Smooth muscle cell (in vitro differentiated cells): ENCODE measurements around the gene LRWD1. TPM values are rescaled to one million over a fixed set of nuclear protein-coding genes. Genes with fewer than 3 reads are reported as not detected.
A peak's percentile ranks its signal among the peaks of the same experiment; 100 is the strongest.
"Not testable (repeated sequence)": the region's sequence is repeated elsewhere in the genome, so short reads cannot be mapped to it uniquely, and the experiment has no call there.

Experiments
- DNase-seq: peaks from one replicate; lab custom pipeline; 2025; ENCODE audit not compliant: unreplicated experiment; lab: John Stamatoyannopoulos, UW
- H2AFZ ChIP-seq: fragments of 200-600 bp; sonication (generic); 2 replicates; pipeline ENCODE4 v1.6.0; 2016; ENCODE audit warnings: antibody characterized with exemption, low read depth, mild to moderate bottlenecking
- H3F3A ChIP-seq: fragments of 200-600 bp; sonication (generic); 2 replicates; pipeline ENCODE4 v1.6.0; 2017; ENCODE audit warnings: antibody characterized with exemption, low read depth
- H3K27ac ChIP-seq: fragments of 200-600 bp; sonication (generic); 2 replicates; pipeline ENCODE4 v1.5.1; 2016; ENCODE audit warnings: low read depth, mild to moderate bottlenecking
- H3K27me3 ChIP-seq: fragments of 200-600 bp; sonication (generic); 2 replicates; pipeline ENCODE4 v1.6.1; 2016; ENCODE audit warnings: low read depth, mild to moderate bottlenecking
- H3K36me3 ChIP-seq: fragments of 200-600 bp; sonication (generic); 2 replicates; pipeline ENCODE4 v1.5.1; 2016; ENCODE audit warnings: low read depth
- H3K4me1 ChIP-seq: fragments of 200-600 bp; sonication (generic); 2 replicates; pipeline ENCODE4 v1.5.1; 2016; ENCODE audit warnings: low read depth
- H3K4me2 ChIP-seq: fragments of 200-600 bp; sonication (generic); 2 replicates; pipeline ENCODE4 v1.6.0; 2016; ENCODE audit warnings: mild to moderate bottlenecking
- H3K4me3 ChIP-seq: fragments of 200-600 bp; sonication (generic); 2 replicates; pipeline ENCODE4 v1.5.1; 2016; ENCODE audit warnings: mild to moderate bottlenecking
- H3K79me2 ChIP-seq: fragments of 200-600 bp; sonication (generic); 2 replicates; pipeline ENCODE4 v1.6.0; 2016; ENCODE audit warnings: low read depth, mild to moderate bottlenecking
- H3K9ac ChIP-seq: fragments of 200-600 bp; sonication (generic); 2 replicates; pipeline ENCODE4 v1.6.0; 2016; ENCODE audit warnings: low read depth
- H3K9me3 ChIP-seq: fragments of 200-600 bp; sonication (generic); replicated peaks from 2 replicates; pipeline ENCODE4 v1.5.1; 2016; ENCODE audit warnings: low read depth
- H4K20me1 ChIP-seq: fragments of 200-600 bp; sonication (generic); 2 replicates; pipeline ENCODE4 v1.6.0; 2016; ENCODE audit warnings: low read depth
- WGBS: methylation state at CpG from one replicate; pipeline ENCODE4 v1.1.7; 2016; ENCODE audit warnings: low lambda C conversion rate; 5-methylcytosine and 5-hydroxymethylcytosine counted together
- polyA plus RNA-seq: library from polyadenylated mRNA; unstranded; fragments of >200 nt; fragmentation: Nextera tagmentation; extraction: Ambion mirVana; gene quantifications from 2 replicates; pipeline ENCODE4 v1.2.1, GENCODE V29; 2016
- total RNA-seq: library from RNA; depleted of rRNA; stranded (reverse); fragments of >200 nt; gene quantifications from 2 replicates; pipeline ENCODE4 v1.2.3, GENCODE V29; 2014

Gene LRWD1
- total and polyA plus RNA-seq, 2 experiments from 2014 or later = 13.1 to 21.2 TPM

DNA sequence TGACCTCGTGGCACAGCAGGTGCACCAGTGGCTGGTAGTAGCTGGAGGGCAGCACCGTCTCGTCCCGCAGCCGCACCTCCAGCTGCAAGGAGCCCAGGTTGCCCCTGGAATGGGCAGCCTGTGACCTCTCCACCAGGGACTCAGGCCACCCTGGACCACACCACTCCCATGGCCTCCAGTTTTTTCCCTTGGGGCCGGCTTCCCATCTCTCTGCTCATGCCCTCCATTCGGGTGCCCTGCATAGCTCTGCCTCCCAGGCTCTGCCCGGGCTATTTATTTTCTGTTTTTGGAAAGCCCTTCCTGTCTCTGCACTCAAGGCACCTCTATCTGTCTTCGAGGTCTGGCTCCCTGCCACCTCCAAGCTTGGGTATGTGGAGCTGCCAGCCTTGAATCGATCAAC lies 32.1 kb downstream of the LRWD1 start:
- H4K20me1 ChIP-seq, H3K79me2 ChIP-seq, H3K9me3 ChIP-seq, H2AFZ ChIP-seq, H3K27me3 ChIP-seq, H3F3A ChIP-seq, H3K27ac ChIP-seq, H3K4me1 ChIP-seq, H3K4me3 ChIP-seq, H3K9ac ChIP-seq, H3K36me3 ChIP-seq, H3K4me2 ChIP-seq, DNase-seq: not testable (repeated sequence)
- 100% methylated on average over 2 of the region's 10 CpGs for WGBS

DNA sequence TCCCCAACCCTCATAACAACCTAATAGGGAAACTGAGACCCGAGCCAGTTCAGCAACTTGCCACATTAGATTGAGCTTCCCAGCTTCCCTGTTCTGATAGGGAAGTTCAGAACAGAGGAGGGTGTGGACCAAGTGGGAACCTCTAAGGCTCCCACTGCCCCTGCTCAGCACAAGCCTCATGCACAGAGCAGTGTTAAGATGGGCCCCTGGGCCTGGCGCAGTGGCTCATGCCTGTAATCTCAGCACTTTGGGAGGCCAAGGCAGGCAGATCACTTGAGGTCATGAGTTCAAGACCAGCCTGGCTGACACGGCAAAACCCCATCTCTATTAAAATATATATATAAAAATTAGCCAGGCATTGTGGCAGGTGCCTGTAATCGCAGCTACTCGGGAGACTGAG lies 32.5 kb downstream of the LRWD1 start:
- not testable (repeated sequence) for H3K36me3 ChIP-seq, H3K4me2 ChIP-seq, H3K27ac ChIP-seq, H3K9ac ChIP-seq, H3F3A ChIP-seq, H4K20me1 ChIP-seq, H3K9me3 ChIP-seq, H3K79me2 ChIP-seq, H3K4me3 ChIP-seq, H3K4me1 ChIP-seq, H3K27me3 ChIP-seq, DNase-seq, H2AFZ ChIP-seq
- 61% methylated on average over 1 of the region's 5 CpGs for WGBS

GRCh38 chr7:102498321-102498720 lies 33.5 kb downstream of the LRWD1 start:
- not testable (repeated sequence) for H3K27ac ChIP-seq, H3K4me1 ChIP-seq, H4K20me1 ChIP-seq, H3K36me3 ChIP-seq, H3K4me3 ChIP-seq, DNase-seq, H3K9ac ChIP-seq, H3K4me2 ChIP-seq, H3K27me3 ChIP-seq, H3F3A ChIP-seq, H2AFZ ChIP-seq, H3K79me2 ChIP-seq, H3K9me3 ChIP-seq
- 97% methylated on average over 12 of the region's 16 CpGs for WGBS

GRCh38 chr7:102503141-102503540 lies 38.4 kb downstream of the LRWD1 start:
- H3K4me2 ChIP-seq, H3K4me1 ChIP-seq, H2AFZ ChIP-seq, DNase-seq, H3K9me3 ChIP-seq, H3F3A ChIP-seq, H3K79me2 ChIP-seq, H3K27me3 ChIP-seq, H3K27ac ChIP-seq, H3K9ac ChIP-seq, H3K36me3 ChIP-seq, H3K4me3 ChIP-seq, H4K20me1 ChIP-seq: not testable (repeated sequence)
- WGBS = no CpG with 5 or more reads among the region's 12 CpGs

- H3K27ac ChIP-seq = peak overlapping the region; percentile 86
- H3K9me3 ChIP-seq, H3K36me3 ChIP-seq, H3K79me2 ChIP-seq, H3K4me1 ChIP-seq, H4K20me1 ChIP-seq, H3F3A ChIP-seq, H3K27me3 ChIP-seq, H3K4me2 ChIP-seq, DNase-seq, H2AFZ ChIP-seq, H3K4me3 ChIP-seq: not testable (repeated sequence)
- 59% methylated on average over 5 of the region's 24 CpGs for WGBS
- H3K9ac ChIP-seq = peak overlapping the region; percentile 62
Measured at GRCh38 chr7:102505298-102506185, 40.8 kb downstream of the LRWD1 start.

DNA sequence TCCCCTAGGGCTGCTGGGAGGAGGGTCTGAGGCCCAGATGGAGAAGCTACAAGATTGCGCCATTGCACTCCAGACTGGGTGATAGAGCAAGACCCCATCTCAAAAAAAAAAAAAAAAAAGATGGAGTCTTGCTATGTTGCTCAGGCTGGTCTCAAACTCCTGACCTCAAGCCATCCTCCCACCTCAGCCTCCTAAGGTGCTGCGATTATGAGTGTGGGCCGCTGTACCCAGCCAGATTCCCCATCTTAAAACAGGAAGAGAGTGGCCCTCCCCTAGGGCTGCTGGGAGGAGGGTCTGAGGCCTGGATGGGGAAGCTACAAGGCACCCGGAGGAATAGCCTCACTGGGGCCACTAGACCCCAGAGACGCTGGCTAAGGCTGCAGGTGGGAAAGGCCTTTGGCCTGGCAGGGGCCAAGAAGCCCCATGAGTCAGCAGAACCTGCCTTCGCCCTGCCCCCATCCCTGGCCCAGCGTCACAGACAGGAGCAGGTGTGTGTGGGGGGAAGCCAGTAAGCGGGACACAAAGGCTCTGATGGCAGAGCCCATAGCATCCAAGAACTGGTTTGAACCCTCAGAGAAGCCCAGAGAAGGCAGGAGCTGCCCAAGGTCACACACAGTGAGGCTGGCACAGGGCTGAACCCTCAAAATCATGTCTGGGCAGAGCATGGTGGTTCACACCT lies 42.8 kb downstream of the LRWD1 start:
- not testable (repeated sequence) for H3K36me3 ChIP-seq, DNase-seq, H3K79me2 ChIP-seq, H3K27me3 ChIP-seq, H3K9ac ChIP-seq, H3K9me3 ChIP-seq, H3K4me3 ChIP-seq, H3F3A ChIP-seq, H4K20me1 ChIP-seq, H3K4me1 ChIP-seq, H3K27ac ChIP-seq, H3K4me2 ChIP-seq, H2AFZ ChIP-seq
- 93% methylated on average over 3 of the region's 8 CpGs for WGBS

DNA sequence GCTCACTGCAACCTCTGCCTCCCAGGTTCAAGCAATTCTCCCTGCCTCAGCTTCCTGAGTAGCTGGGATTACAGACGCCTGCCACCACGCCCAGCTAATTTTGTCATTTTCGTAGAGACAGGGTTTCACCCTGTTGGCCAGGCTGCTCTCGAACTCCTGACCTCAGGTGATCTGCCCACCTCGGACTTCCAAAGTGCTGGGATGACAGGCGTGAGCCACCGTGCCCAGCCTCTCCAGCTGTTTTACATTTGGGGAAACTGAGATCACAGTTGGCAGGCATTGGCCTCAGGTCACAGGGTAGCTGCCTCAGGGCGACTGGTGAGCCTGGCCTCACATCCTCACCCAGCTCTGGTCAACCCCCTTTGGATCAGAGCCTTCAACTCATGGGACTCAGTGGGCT lies 45.8 kb downstream of the LRWD1 start:
- not testable (repeated sequence) for H3K4me3 ChIP-seq, H3K36me3 ChIP-seq, H3F3A ChIP-seq, H3K27ac ChIP-seq, H2AFZ ChIP-seq, H3K27me3 ChIP-seq, H3K4me2 ChIP-seq, DNase-seq, H3K79me2 ChIP-seq, H3K4me1 ChIP-seq, H3K9ac ChIP-seq, H4K20me1 ChIP-seq, H3K9me3 ChIP-seq
- 86% methylated on average over 6 of the region's 8 CpGs for WGBS

GRCh38 chr7:102511860-102512522 lies 47.2 kb downstream of the LRWD1 start:
- H3K9ac ChIP-seq, H3K27me3 ChIP-seq, H3K27ac ChIP-seq, H3K36me3 ChIP-seq, H3K4me1 ChIP-seq, DNase-seq, H3K4me3 ChIP-seq, H2AFZ ChIP-seq, H3K9me3 ChIP-seq, H3K4me2 ChIP-seq, H3F3A ChIP-seq, H3K79me2 ChIP-seq, H4K20me1 ChIP-seq: not testable (repeated sequence)
- no CpG with 5 or more reads among the region's 30 CpGs for WGBS
